Activated T-helper 9 cell treated with anti-CD3 and anti-CD28 coated beads, Interleukin-2, amount 50 U/mL, for 16 hours (primary cell): ENCODE results near the gene GNAO1.

Experiments
- DNase-seq: peaks from one replicate; pipeline ENCODE4 v3.0.0-alpha.2; 2020; ENCODE audit warnings: low read depth

GNAO1 gene

GRCh38 chr16:56191156-56191815, at the start of gene GNAO1:
GNAO1 (plus strand) TSS chr16:56191489; CDS start chr16:56192236, 747 bp downstream.
- DNase-seq: peak; percentile 69

GRCh38 chr16:56143666-56144065, 47.6 kb upstream of the GNAO1 start:
- no peak for DNase-seq

GRCh38 chr16:56145369-56145768, 45.9 kb upstream of the GNAO1 start:
- DNase-seq: no peak

- no peak for DNase-seq
These were observed 39.7 kb upstream of the GNAO1 start for GRCh38 chr16:56151621-56152020.

DNA sequence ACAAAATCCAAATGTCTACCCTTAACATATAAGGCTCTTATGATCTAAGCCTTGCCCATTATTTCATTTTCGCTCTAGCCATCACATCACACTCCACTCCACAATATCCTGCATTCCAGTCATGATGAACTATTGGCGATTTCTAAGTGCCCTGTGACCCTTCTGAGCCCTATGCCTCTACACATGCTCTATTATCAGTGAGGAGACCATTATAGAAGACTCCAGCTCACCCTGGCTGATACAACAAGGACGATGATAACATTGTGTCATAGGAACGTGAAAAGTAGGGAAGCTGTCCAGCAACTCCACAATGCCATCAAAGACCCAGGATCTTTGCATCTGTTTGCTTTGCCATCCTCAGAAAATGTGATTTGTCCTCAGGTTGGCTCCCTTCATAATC, 29.6 kb upstream of the GNAO1 start:
- no peak for DNase-seq

- DNase-seq: no peak
These were observed 28.2 kb upstream of the GNAO1 start for GRCh38 chr16:56163089-56163488.

DNA sequence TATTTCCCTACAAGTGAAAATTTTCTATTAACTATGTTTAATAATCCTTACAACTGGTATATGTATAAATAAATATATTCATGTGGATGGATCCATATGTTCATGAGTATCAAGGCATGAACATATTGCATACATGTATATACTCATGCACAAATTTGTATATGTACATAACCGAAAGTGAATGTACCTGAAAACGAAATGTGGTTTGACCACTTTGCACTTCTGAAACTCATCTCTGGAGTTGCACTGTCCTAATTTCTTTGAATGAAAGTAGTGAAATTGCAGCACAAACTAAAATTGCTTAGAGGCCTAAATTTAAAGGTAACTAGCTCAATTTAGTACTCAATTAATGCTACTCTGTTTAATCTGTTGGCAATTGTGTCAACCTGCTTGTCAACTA, 27.4 kb upstream of the GNAO1 start:
- DNase-seq: no peak

DNA sequence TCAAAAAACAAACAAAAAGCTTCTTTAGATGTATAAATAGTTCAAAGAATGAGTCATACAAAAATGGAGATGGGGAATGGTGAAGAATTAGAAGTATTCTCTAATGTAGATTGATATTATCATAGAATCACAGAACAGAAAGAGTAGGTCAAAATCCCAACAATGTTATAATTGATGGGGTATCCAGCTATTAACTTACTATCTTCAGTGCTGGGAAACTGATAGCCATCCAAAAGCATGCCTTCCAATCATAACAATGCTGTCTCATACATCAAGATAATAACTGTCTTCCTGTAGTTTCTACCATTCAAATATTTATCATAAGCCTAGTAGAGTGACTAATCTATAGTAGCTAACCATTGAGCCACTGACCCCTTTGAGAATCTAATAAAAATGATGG, 26.7 kb upstream of the GNAO1 start:
- DNase-seq: no peak

DNA sequence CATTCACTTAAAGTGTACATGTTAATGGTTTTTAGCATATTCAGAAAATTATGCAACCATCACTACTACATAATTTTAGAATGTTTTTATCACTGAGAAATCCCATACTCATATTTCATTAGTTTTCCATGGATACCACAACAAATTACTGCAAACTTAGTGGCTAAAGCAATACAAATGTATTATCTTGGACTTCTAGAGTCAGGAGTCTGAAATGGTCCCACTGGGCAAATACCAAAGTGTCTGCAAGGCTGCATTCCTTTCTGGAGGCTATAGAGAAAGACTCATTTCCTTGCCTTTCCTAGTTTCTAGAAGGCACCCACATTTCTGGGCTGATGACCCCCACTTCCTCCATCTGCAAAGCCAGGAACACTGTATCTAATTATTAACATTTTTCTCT, 16.9 kb upstream of the GNAO1 start:
- DNase-seq: no peak

- no peak for DNase-seq
These were observed 9.9 kb upstream of the GNAO1 start for GRCh38 chr16:56181401-56181800.

- no peak for DNase-seq
These were observed 8.0 kb upstream of the GNAO1 start for GRCh38 chr16:56183266-56183665.

DNA sequence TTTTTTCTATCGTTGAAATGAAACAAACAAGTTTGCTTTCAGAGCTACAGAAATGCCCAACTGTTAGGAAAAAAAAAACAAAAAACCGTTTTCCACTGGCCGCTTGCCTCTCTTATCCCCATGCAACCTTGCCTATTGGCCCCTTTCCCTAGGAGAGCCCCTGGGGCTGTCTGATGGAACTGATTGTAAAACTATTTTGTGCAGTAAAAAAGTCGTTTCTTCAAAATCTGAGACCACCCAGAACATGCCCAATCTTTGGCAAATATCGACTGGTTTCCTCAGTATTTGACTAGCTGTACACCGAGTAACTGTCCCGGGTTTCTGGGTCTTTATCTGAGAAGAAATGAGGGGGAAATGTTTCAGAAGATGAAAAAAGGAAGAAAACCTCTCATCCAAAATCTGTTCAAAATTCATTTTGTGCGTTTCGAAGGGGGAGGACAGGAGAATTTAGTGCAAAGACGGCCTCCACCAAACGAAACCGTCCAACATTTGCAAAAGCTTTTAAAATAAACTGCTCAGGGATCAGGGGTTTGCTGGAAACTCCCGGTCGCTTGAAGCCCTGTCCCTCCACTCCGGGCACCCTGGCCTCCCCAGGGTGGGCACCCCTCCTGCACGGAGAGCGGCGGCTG, 1.1 kb upstream of the GNAO1 start:
- no peak for DNase-seq

DNA sequence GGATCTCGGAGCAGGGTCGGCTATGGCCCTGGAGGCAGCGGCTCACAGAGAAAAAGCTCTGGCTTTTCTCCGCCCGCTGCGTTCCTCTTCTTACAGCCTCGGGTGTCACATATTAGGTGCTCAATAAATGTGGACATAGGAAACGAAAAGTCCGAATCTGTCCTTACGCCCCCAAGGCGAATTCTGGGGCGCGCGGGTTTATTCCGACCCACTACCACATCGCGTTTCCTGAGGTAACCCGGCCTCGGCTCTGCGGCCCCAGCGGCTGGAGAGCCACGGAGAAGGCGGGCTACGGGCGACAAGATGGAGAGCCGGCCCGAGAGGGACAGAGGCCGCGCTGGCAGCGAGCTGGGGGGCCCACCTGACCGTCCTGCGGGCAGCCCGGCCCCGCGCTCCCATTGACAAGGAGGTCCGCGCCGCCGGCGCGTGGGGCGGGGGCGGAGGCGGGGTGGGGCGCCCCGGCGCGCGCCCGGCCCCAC, 573 bp upstream of the GNAO1 start:
- DNase-seq: no peak

GRCh38 chr16:56191835-56192634, 746 bp downstream of the GNAO1 start:
- DNase-seq: no peak

- DNase-seq: no peak
These were observed 1.3 kb downstream of the GNAO1 start for GRCh38 chr16:56192635-56192945.

DNA sequence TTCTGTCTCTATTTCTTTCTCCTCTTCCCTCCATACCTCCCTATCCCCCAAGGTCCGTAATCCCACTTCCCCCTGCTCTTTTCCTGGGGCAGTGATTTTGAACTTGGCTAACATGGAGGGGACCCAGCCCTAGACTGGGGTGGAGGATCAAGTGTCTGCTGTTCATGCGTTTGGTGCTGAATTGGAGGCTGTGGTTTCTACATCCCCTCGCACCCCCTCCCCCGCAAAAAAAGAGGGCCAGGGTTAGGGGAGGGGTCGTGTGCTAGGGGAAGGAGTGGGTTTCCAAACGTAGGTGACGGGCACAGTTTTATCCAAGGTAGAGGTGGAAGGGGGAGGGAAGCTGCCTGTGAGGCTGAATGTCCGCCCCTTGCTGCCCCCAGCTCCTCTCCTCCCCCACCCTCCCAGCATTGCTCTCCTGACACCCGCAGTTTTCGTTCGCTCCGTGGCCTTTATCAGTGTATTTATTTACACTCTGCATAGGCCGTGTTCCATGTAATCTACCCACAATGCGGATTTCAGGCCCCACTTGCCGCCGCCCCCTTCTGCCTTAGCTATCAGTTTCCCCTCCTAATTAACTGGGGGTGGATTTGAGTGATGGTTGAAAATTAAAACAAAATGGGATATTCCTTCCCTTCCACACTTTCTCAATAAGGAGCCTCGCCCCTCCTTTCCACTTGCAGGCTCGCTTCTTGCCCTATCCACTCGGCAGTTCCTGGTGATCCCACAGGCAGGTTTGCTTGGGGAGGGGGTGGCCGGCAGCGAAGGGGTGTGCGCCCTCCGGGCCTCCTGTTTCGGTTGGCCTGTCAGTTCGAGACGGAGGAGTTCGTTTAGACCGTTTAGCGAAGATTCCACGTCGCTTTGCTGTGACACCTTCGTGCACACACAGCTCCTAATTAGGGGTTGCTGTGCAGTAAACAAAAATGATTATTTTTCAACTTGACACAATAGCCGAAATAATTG, 2.0 kb downstream of the GNAO1 start:
- DNase-seq: no peak

GRCh38 chr16:56193951-56194726, 2.9 kb downstream of the GNAO1 start:
- peak; percentile 69 for DNase-seq

- DNase-seq: no peak
These were observed 3.9 kb downstream of the GNAO1 start for GRCh38 chr16:56195151-56195550.

GRCh38 chr16:56196381-56196780, 5.1 kb downstream of the GNAO1 start:
- DNase-seq: no peak

DNA sequence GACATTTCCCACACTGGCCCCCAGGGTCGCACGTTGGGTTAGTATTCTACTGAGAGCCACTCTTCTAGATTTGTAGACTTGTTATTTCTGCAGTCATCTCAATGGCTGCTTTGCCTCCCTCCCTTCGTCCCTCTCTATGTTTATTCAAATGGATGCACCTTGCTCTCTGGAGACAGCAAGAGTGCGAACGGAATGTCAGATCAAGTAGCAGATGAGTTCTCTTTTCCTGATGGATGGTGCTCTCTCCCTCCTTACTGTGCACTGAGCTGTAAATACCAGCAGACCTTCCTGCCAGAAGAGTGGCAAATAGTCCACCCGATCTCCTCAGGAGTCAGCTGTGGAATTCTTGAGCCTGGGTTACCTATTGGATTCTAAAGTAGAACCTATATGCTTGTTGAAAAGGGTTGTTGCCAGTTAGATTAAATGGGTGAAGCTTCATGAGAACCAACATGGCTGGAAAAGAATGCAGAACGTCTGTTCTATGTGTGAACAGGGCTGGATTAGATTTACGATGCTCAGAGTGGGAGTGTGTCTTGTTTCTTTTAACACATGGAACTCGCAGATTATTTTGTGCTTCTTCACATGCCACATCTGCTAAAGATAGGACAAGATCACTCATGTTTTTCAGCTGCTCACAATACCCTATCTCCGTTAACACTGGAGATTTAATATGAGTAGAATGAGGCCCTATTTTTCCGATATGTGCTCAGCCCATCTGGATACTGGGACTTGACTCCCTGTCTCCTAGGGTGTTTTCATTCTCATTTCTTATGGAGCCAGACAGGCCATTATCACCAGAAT, 6.1 kb downstream of the GNAO1 start:
- DNase-seq: no peak
